A673 (cell line): ENCODE measurements around the gene NRIP2. TPM values are rescaled to one million over a fixed set of nuclear protein-coding genes. Genes with fewer than 3 reads are reported as not detected.
A peak's percentile ranks its signal among the peaks of the same experiment; 100 is the strongest.

Source experiments
- BruUV-seq: library from RNA; stranded (reverse); fragments of 400-500 nt; replicated peaks from 2 replicates; lab custom pipeline; 2021; lab: Mats Ljungman, UMichigan
- CTCF ChIA-PET: fragments of 300-600 bp; sonication (Branson Sonifier 250); formaldehyde crosslinking; loops from one replicate; lab custom pipeline; 2022; ENCODE audit warnings: antibody characterized with exemption; lab: Charles Lee
- POLR2A ChIA-PET: fragments of 300-600 bp; sonication (Branson Sonifier 250); formaldehyde crosslinking; loops from one replicate; lab custom pipeline; 2022; ENCODE audit warnings: antibody characterized with exemption; ENCODE audit not compliant: low non-redundant PET; lab: Charles Lee
- DNase-seq: peaks from one replicate; pipeline ENCODE4 v3.0.0-alpha.2; 2015; ENCODE audit warnings: low spot score
- H3K27ac ChIP-seq: fragments of 200-600 bp; sonication (generic); 2 replicates; pipeline ENCODE4 v1.5.1; 2016; ENCODE audit warnings: mixed run types, low read depth, mild to moderate bottlenecking, mixed read lengths, antibody characterized with exemption, low read length; ENCODE audit not compliant: poor library complexity, severe bottlenecking
- H3K27me3 ChIP-seq: fragments of 200-600 bp; sonication (generic); replicated peaks from 2 replicates; pipeline ENCODE4 v1.6.1; 2017; ENCODE audit warnings: mixed run types, low read depth, mild to moderate bottlenecking, mixed read lengths, antibody characterized with exemption, low read length; ENCODE audit not compliant: insufficient read depth, poor library complexity
- H3K36me3 ChIP-seq: fragments of 200-600 bp; sonication (generic); 2 replicates; pipeline ENCODE4 v1.6.1; 2016; ENCODE audit warnings: mixed run types, mild to moderate bottlenecking, mixed read lengths, antibody characterized with exemption, low read length; ENCODE audit not compliant: insufficient read depth, poor library complexity, severe bottlenecking
- H3K4me1 ChIP-seq: fragments of 200-600 bp; sonication (generic); 2 replicates; pipeline ENCODE4 v1.6.1; 2017; ENCODE audit warnings: mixed run types, mild to moderate bottlenecking, mixed read lengths, antibody characterized with exemption, low read length; ENCODE audit not compliant: insufficient read depth, poor library complexity, severe bottlenecking
- H3K4me3 ChIP-seq: fragments of 200-600 bp; sonication (generic); 2 replicates; pipeline ENCODE4 v1.5.1; 2016; ENCODE audit warnings: low read depth, mixed run types, mild to moderate bottlenecking, mixed read lengths, low read length; ENCODE audit not compliant: poor library complexity, severe bottlenecking
- H3K9me3 ChIP-seq: fragments of 200-600 bp; sonication (generic); 2 replicates; pipeline ENCODE4 v1.6.1; 2016; ENCODE audit warnings: mixed run types, low read depth, mild to moderate bottlenecking, mixed read lengths, antibody characterized with exemption, low read length; ENCODE audit not compliant: poor library complexity, severe bottlenecking
- EZH2 ChIP-seq: fragments of 200-600 bp; sonication (generic); IDR thresholded peaks from 2 replicates; pipeline ENCODE4 v1.6.1; 2017; ENCODE audit warnings: borderline replicate concordance, low read depth, mild to moderate bottlenecking, mixed read lengths, antibody characterized with exemption, low read length; ENCODE audit not compliant: poor library complexity, severe bottlenecking
- intact Hi-C: fragments of 100-400 bp; cut with micrococcal nuclease; formaldehyde crosslinking; loops from one replicate; pipeline ENCODE4 v1.10.0; 2022; ENCODE audit not compliant: unreplicated experiment
- total RNA-seq: library from RNA; stranded (reverse); gene quantifications from 2 replicates; pipeline ENCODE4 v1.2.3, GENCODE V29; 2021
- TF ChIP-seq, protein P1 (sequence below): fragments of 300-800, 200-600 bp; sonication (generic); conservative IDR thresholded peaks from 2 replicates; pipeline ENCODE4 v1.5.1; 2017; ENCODE audit warnings: low read depth, mild to moderate bottlenecking, antibody characterized with exemption, low read length, moderate library complexity, mixed read lengths

NRIP2 gene
- total RNA-seq, 1 experiment from 2014 or later: 0.39 TPM

DNA sequence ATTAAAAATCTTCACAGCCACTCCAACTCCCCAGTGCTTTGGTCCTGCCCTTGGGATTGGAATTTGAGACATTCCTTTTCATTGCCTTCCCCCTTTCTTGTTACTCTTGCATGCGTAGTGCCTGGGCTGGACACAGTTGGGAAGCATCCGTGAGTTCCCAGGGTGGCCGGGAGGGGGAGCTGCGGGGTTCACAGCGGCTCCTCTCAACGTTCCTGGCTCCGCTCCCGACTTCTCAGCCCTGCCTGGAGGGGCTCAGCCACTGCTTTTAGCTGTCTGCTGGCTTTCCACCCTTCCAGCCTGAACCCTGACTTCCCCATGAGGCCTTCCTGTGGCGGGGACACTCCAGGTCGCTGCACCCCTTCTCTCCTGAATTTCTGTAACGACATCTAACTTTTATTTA is 18.8 kb upstream of the NRIP2 start:
- H3K27ac ChIP-seq: no peak overlapping the region
- DNase-seq: peak; percentile 91
- BruUV-seq: no TSS peak
- CTCF ChIA-PET: interaction anchor here (0.5 to 2.2 kb wide), 10 partner anchors 9 to 351 kb away, joined by 3 to 14 read pairs (median 6); partner anchors contain the start of gene TULP3
- intact Hi-C loops: loop anchor here (5.0 kb wide), 1 partner anchor 189 kb away; no protein-coding TSS in a partner anchor
- POLR2A ChIA-PET: no interaction called here
- no peaks in the 10 kb centered on the region for H3K9me3 ChIP-seq
- no peaks in the 10 kb centered on the region for H3K4me1 ChIP-seq
- H3K4me3 ChIP-seq: no peak overlapping the region
- peaks cover 9% of the 10 kb centered on the region for H3K36me3 ChIP-seq
- no peaks in the 10 kb centered on the region for H3K27me3 ChIP-seq
- TF ChIP-seq EZH2: no peak
- TF ChIP-seq, protein P1, sequence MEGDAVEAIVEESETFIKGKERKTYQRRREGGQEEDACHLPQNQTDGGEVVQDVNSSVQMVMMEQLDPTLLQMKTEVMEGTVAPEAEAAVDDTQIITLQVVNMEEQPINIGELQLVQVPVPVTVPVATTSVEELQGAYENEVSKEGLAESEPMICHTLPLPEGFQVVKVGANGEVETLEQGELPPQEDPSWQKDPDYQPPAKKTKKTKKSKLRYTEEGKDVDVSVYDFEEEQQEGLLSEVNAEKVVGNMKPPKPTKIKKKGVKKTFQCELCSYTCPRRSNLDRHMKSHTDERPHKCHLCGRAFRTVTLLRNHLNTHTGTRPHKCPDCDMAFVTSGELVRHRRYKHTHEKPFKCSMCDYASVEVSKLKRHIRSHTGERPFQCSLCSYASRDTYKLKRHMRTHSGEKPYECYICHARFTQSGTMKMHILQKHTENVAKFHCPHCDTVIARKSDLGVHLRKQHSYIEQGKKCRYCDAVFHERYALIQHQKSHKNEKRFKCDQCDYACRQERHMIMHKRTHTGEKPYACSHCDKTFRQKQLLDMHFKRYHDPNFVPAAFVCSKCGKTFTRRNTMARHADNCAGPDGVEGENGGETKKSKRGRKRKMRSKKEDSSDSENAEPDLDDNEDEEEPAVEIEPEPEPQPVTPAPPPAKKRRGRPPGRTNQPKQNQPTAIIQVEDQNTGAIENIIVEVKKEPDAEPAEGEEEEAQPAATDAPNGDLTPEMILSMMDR: peak; percentile 91

- Histone ChIP-seq H3K9me3 (no peaks in the 10 kb centered on the region), H3K4me3 (no peak overlapping the region), H3K36me3 (no peaks in the 10 kb centered on the region), H3K27me3 (no peaks in the 10 kb centered on the region), H3K27ac (no peak overlapping the region), H3K4me1 (peaks cover 2% of the 10 kb centered on the region)
- intact Hi-C loops: loop anchor here (5.0 kb wide), 1 partner anchor 190 kb away; no protein-coding TSS in a partner anchor
- POLR2A ChIA-PET: no interaction called here
- no peak for DNase-seq
- TF ChIP-seq, protein P1: no peak
- TF ChIP-seq EZH2: no peak
- CTCF ChIA-PET: no interaction called here
- no TSS peak for BruUV-seq
Observed at GRCh38 chr12:2851931-2852330, 17.1 kb upstream of the NRIP2 start.

DNA sequence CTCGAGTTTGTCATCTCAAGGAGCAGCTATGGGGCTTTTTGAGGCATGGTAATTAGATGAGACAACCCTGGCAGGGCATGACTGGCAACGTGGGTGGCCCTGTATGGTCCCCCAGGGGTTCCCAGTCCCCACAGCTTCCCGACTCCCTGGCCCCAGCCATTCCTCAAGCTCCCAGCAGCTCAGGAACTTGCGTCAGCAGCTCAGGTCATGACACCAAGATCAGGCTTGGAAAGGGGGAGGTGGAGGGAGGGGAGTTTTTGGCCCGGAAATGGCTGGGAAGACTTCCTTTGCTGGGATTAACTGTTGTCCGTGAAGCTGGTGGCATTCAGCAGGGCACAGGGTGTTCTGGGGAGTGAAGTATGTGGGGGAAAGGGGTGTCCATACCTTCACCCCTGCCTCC is 10.4 kb upstream of the NRIP2 start:
- Histone ChIP-seq H3K4me3 (no peak overlapping the region), H3K27ac (peak overlapping the region; percentile 40), H3K36me3 (no peaks in the 10 kb centered on the region), H3K27me3 (no peaks in the 10 kb centered on the region), H3K9me3 (no peaks in the 10 kb centered on the region), H3K4me1 (peaks cover 25% of the 10 kb centered on the region)
- ChIA-PET POLR2A (no interaction called here), CTCF (interaction anchor here (0.6 to 2.0 kb wide), 6 partner anchors 8 to 515 kb away, joined by 3 to 10 read pairs (median 4); no protein-coding TSS in a partner anchor)
- TF ChIP-seq, protein P1: no peak
- TF ChIP-seq EZH2: no peak
- intact Hi-C loops: no loop called here
- peak; percentile 81 for DNase-seq
- BruUV-seq: no TSS peak
